ENCODE data around the gene C1orf35.
"Not testable (repeated sequence)": the region's sequence is repeated elsewhere in the genome, so short reads cannot be mapped to it uniquely, and the experiment has no call there.

C1orf35 gene

DNA sequence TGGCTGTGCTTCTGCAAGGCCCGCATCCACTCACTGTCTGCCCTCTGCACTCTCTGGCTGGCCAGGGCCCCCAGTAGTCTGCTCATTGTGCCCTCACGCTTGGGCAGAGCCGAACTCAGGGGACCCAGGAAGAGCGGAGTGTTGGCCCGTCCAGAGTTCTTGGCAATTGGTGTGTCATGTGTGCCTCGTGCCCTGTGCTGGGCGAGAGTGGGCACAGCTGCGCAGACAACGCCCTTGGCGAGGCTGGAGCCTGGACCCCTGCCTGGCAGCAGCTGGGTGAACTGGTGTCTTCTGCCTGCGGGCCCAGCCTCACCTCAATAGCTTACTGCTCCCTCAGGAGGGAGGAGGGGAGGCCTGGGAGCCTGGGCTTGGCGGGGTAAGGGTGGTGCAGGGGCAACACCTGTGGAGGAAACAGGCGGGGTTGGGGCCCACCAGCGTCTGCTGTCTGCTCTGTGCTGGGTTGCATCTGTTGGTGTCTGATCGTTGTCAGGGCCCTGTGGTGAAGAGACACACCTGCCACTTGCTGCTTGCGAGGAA lies 39.1 kb upstream of the C1orf35 start:
- no peak for DNase-seq

DNA sequence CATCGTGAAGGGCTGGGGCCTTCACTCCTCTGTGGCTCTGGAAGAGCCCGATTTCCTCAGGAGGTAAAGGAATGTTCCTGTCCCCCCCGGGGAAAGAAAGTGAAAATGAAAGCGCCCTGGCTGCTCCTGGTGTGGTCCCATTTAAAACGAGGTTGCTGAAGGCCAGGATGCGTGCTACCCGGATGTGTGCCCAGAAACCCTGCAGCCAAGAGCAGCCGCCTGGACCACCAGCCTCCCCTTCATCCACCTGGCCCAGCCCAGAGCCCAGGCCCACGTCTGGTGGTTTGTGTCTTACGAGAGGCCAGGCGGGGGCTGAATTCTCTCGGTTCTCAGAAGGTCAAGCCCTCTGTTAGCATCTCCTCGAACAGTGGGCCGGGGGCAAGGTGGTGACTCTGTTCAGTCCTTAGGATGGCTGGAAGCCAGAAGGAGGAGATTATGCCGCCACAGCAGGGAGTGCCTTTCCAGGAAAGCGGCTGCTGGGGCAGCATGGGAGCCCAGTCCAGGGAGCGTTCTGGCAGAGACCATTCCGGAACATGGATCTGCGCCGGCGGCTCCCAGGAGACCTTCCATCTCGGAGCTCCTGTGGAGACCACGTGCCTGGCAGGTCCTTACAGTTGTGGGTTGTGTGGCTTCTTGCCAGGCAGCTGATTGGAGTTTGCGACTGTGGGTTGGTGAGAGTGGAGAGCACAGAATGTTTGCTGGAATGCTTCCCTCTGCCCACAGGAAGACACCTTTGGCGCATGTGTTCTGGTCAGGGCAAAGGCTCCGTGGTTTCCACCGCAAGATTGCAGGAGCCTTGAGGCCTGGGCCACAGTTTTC lies 38.3 kb upstream of the C1orf35 start:
- DNase-seq, result peak; percentile 48

DNA sequence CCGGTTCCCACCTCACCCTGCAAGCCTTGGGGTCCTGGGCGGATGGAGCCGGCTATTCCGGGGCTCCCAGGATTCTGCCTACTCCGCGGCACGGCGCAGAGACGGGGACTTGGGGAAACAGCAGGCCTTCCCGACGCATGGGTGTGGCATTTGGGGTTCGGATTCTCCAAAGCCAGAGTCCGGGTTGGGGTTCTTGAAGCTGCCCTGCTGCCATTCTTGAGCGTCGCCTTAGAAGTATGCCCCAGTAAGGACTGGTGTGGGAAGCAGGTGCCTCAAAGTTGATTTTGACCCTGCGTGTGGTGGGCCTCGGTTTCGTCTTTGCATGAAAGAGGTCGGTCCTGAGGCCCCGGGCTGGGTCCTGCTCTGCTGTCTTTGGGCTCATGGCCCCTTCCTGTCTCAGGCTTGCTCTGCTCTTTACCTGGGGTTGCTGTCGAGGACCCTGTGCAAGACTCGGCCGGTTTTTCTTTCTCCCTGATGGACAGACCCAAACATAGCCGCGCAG lies 37.6 kb upstream of the C1orf35 start:
- peak; percentile 35 for DNase-seq

DNA sequence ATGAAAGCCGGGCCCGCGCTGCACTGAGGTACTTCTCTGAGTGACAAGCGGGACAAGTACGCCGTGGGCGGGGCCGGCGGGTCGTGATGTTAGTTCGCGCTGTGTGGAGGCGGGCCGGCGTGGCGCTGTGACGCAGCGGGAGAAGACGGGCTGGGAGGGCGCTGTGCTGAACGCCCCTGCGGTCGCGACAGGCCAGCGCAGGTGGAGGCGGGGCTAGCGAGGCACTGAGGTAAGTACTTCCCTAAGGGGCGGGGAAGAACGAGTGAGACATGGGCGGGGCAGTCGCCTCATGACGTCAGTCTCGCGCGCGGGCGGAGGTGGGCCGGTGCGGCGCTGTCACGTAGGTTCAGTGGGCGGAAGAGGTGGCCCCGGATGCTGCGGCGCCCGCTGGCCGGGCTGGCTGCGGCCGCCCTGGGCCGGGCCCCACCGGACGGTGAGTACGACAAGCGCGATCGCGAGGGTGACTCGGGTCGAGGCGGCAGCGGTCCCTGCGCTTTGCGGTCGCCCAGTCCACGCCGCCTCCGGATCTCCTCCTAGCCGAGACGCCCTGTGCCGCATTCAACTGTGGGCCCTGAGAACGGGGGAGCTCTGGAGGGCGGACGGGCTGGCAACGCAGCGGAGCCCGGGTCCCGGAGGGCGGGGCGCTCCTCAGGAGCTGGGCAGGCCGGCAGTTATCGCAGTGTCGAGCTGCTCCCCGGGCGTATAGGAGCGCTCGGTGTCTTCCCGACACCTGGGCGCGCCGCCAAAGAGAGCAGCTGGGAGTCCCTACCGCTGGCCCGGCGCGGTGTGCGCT lies 37.0 kb upstream of the C1orf35 start, which contains the start of gene GUK1:
Gene GUK1, plus strand, starts transcription at position 349 of the 793 bp plus-strand sequence. Its CDS starts 24 bp downstream, at position 373.
- DNase-seq, result peak; percentile 100

- no peak for DNase-seq
Measured at GRCh38 chr1:228139406-228139930, 36.3 kb upstream of the C1orf35 start.

GRCh38 chr1:228136901-228137300 lies 33.8 kb upstream of the C1orf35 start:
- DNase-seq, result no peak

DNA sequence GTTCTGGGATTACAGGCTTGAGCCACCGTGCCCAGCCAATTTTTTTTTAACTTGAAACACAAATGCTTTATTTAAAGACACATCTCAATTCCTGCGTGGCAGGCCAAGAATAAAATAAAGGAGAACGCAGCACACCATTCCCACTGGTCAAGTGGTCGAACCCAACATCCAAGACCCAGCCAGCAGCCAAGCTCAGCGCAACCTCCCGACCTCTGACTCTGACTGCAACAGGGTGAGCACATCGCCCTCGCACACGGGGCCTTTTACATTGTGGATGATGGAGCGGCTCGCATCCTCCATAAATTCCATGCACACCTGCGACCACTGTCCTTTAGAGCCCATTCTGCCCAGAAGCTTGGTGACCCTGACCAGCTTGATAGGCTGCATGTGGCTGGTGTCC lies 31.5 kb upstream of the C1orf35 start:
- DNase-seq, result no peak

DNA sequence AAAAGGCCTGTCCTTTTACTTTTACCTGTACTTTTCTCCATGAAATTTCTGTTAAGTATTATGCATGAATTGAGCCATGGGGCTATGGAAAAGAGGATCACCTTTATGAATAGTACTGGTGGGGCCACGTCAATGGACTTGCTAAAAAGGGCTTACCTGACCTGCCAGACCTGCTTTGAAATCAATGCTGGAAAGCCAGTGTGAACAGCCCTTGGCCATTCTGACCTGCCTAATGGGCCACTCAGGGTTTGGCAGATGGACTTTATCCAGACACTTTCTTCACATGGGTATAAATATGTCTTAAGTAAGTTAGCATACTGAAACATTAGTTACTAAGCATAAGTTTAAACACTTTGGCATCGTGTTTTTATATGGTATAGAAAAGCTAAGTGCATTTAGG lies 28.6 kb upstream of the C1orf35 start:
- DNase-seq, result no peak

GRCh38 chr1:228125185-228125584 lies 22.1 kb upstream of the C1orf35 start:
- DNase-seq, result no peak

DNA sequence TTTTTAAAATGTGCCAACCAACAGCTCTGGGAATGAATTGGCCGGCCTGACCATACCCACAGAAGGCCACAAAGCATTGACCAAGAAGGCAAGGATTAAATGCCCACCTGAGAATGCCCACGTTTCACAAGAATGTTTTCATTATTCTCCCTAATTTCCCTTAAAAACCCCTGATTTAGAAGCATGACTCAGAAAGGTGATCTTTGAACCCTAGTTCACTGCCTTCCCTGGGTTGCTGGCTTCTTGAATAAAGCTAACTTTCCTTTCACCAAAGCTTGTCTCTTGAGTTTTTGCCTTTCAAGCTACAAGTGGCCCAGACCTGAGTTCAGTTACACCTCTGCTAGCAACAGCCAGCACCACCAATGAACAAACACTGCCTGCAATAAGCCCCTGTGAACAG lies 20.4 kb upstream of the C1orf35 start:
- no peak for DNase-seq

DNA sequence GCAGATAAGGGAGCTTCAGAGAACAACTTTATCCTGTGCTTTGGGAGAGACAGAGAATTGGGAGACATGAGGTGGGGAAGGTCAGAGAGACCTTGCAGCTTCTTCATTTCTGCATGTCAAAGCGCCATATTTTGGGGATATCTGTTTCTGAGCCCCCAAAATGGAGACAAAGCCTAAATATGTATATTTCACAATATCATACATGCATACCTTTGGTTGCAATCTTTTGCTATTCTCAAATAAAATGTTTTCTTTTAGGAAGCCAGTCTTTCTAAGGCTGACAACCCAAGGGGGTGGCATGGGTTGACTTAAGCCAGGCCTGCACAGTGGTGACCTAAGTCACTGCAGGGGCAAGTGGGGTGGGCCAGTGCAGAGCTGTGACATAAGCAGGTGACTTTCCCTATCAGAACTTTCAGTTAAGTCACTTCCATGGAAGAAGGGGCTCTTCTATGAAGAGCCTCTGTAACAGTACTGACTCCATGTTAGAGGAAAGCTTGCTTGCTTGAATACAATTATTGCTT lies 19.9 kb upstream of the C1orf35 start:
- no peak for DNase-seq

DNA sequence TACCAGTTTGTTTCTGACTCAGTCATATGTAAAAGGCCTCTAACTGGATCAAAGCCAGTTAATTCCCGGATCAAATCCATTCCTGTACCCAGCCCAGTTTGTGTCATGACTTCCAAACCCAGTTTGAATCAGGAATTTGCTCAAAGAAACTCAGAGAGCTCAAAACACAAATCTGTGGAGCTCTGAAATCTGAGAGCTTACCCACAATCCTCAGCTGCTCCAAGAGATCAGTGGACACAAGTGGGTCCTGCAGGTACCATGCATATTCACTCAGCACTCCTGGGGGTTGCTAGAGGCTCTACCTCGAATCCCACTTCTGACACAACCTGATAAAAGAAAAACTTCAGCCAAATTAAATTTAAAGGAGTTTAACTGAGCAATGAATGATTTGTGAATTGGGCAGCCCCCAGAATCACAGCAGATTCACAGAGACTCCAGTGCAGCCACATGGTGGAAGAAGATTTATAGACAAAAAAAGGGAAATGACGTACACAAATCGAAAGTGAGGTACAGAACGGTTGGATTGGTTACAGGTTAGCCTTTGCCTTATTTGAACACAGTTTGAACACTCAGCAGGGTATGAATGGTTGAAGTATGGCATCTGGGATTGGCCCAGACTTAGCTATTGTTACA lies 17.8 kb upstream of the C1orf35 start:
- no peak for DNase-seq

- DNase-seq, result no peak
Measured at GRCh38 chr1:228120351-228120750, 17.2 kb upstream of the C1orf35 start.

DNA sequence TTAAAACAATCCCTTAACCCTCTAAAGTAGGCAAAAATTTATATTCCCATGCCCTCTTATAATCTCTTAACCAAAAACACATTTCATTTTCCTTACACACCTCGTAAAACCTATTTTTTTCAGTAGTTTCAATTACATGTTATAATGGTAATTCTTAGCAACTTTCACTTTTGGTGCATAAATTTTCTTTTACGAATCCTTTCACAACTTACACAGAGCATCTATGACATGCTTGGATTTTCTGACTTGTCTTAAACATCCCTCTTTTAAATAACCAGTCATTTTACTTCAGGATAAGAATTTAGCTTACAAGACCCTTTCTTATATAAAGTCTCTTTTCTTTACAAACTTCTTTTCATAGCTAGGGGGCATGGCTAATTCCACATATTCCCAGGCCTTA lies 14.9 kb upstream of the C1orf35 start:
- DNase-seq, result no peak

- no peak for DNase-seq
Measured at GRCh38 chr1:228117335-228117734, 14.2 kb upstream of the C1orf35 start.

- DNase-seq, result no peak
Measured at GRCh38 chr1:228114827-228115226, 11.7 kb upstream of the C1orf35 start.

DNA sequence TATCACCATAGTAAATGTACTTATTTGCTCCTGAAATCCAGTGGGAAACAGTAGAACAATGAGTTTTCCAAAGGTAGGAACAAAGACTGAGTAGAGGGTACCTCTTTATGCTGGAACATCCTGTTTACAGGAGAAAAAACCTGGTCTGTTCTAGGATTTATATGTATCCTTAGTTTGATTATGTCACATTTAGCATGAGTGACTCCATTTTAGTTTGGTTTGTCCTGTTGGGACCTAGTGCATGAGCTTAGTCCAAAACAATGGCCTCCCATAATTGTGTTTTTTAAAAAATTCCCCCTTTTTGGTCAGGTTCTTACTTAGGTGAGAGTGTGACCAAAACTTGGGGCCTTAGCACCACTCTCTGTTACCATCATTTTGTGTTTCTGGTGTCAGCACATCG lies 9.5 kb upstream of the C1orf35 start:
- DNase-seq, result no peak

- DNase-seq, result no peak
Measured at GRCh38 chr1:228112167-228112566, 9.0 kb upstream of the C1orf35 start.

DNA sequence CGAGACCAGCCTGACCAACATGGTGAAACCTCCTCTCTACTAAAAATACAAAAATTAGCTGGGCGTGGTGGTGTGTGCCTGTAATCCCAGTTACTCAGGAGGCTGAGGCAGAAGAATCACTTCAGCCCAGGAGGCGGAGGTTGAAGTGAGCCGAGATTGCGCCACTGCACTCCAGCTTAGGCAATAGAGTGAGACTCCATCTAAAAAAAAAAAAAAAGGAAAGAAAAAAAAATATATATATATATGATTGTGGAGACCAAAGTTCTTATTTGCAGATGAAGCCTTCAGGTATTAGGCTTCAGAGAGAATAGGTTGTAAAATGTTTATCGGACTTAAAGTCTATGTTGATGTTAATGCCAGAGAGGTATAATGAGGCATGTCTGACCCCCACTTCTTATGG lies 8.2 kb upstream of the C1orf35 start:
- not testable (repeated sequence) for DNase-seq

GRCh38 chr1:228110556-228110955 lies 7.4 kb upstream of the C1orf35 start:
- no peak for DNase-seq

- DNase-seq, result no peak
Measured at GRCh38 chr1:228109962-228110488, 6.9 kb upstream of the C1orf35 start.
